ENCODE data around the gene P2RY1. TPM values are rescaled to one million over a fixed set of nuclear protein-coding genes. Genes with fewer than 3 reads are reported as not detected.
"Not testable (repeated sequence)": the region's sequence is repeated elsewhere in the genome, so short reads cannot be mapped to it uniquely, and the experiment has no call there.

The P2RY1 gene
- total RNA-seq, 1 donor from 2014 or later, result 0.58 TPM

DNA sequence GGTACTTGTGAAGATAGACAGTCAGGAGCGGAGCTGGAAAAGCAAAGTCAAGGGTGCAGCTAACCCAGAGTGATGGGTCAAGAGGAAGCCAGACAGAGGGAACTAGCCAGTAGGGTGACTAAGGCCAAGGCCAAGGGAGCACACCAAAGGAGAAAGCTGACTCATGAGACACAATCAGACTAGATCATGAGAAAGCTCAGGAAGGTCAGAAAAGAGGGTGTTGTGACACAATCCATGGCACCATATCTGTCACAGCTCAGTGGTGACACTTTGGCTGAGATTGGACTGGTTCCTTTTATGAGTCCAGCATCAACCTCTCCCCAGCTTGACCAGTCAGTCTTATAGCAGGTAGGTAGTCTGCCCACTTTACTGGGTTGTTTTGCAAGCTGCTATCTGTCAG, 22.2 kb downstream of the P2RY1 start:
- TF ChIP-seq, protein P1, sequence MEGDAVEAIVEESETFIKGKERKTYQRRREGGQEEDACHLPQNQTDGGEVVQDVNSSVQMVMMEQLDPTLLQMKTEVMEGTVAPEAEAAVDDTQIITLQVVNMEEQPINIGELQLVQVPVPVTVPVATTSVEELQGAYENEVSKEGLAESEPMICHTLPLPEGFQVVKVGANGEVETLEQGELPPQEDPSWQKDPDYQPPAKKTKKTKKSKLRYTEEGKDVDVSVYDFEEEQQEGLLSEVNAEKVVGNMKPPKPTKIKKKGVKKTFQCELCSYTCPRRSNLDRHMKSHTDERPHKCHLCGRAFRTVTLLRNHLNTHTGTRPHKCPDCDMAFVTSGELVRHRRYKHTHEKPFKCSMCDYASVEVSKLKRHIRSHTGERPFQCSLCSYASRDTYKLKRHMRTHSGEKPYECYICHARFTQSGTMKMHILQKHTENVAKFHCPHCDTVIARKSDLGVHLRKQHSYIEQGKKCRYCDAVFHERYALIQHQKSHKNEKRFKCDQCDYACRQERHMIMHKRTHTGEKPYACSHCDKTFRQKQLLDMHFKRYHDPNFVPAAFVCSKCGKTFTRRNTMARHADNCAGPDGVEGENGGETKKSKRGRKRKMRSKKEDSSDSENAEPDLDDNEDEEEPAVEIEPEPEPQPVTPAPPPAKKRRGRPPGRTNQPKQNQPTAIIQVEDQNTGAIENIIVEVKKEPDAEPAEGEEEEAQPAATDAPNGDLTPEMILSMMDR (IDR thresholded peaks at IDR 0.05; ENCODE audit: insufficient read depth, low read length, poor library complexity, severe bottlenecking), result no peak
- Histone ChIP-seq H3K27me3 (ENCODE audit: control insufficient read depth, insufficient read depth, low read length) (no peaks in the 10 kb centered on the region), H3K36me3 (ENCODE audit: control insufficient read depth, insufficient read depth, low read length) (no peaks in the 10 kb centered on the region), H3K4me3 (ENCODE audit: low read depth, low read length) (no peak overlapping the region)
- DNase-seq (ENCODE audit: low read depth), result no peak

DNA sequence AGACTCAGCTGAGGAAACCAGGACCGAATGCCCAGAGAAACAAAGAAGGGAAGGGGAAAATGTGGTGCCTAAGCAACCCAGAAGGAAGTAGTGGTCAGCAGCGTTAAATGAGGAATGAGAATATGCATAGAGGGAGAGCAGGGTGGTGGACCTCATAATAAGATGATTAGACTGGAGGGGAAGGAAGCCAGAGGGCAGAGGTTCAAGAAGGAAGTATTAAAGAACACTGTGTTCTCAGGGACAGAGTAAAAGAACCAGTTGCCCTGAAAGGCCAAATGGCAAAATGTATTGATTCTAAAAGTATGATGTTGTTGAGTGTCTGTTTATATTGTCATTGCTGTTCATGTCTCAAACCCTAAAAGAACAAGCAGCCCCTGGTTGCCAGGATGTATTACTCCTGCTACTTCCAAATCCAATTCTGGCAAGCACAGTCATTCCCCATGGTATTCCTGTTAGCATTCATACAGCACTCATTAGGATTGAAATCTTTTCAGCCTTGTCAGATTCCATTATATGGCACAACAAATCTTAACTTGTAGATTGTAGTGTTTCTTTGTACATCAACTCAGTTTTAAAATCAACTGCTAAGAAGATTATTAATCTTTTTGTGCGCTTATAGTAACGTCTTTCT, 23.4 kb downstream of the P2RY1 start:
- Histone ChIP-seq H3K36me3 (ENCODE audit: control insufficient read depth, insufficient read depth, low read length) (no peaks in the 10 kb centered on the region), H3K27me3 (ENCODE audit: control insufficient read depth, insufficient read depth, low read length) (no peaks in the 10 kb centered on the region), H3K4me3 (ENCODE audit: low read depth, low read length) (no peak overlapping the region)
- no peak for DNase-seq (ENCODE audit: low read depth)
- TF ChIP-seq, protein P1 (IDR thresholded peaks at IDR 0.05; ENCODE audit: insufficient read depth, low read length, poor library complexity, severe bottlenecking), result no peak

DNA sequence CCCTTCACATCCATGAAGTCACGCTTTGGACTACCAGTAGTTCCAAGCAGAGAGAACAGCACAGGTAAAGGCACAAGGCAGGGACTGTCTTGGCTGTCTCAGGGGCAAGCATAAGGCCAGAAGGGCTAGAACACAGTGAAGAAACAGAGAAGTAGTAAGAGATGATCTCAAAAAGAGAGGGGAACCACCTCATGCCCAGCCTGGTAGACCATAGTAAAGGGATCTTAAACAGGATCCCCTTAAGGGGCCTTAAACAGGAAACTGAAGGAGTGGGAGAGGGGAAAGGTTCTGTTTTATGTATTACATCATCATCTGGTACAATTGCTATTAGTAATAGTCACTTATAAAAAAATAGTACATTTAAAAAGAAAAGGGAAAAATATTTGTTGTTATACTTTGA, 25.8 kb downstream of the P2RY1 start:
- Histone ChIP-seq H3K27me3 (ENCODE audit: control insufficient read depth, insufficient read depth, low read length) (no peaks in the 10 kb centered on the region), H3K36me3 (ENCODE audit: control insufficient read depth, insufficient read depth, low read length) (no peaks in the 10 kb centered on the region), H3K4me3 (ENCODE audit: low read depth, low read length) (no peak overlapping the region)
- TF ChIP-seq, protein P1 (IDR thresholded peaks at IDR 0.05; ENCODE audit: insufficient read depth, low read length, poor library complexity, severe bottlenecking), result no peak
- DNase-seq (ENCODE audit: low read depth), result no peak

DNA sequence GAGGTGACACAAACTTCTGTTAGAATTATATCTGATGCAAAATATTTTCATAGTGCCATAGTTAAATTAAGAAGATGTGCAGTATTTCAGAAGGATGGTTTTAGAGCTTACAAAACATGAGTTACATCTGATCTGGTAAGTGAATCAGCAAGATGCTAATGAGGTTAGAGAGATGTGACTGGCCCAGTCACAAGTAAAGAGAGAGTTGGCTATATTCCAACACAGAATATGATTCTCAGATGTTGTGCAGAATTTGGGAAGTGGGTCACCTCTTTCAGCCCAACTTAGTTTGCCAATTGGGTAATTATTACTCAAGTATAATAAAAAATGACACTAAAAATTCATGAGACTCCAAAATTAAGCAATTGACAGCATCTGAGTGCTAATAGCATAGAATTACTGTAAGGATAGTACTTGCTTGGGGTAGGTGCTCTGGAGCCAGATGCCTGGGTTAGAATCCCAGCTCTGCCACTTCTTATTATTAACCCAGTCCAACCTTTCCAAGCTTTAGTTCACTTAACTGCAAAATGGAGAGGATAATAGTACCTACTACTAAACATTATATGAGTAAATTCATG, 30.8 kb downstream of the P2RY1 start:
- Histone ChIP-seq H3K27me3 (ENCODE audit: control insufficient read depth, insufficient read depth, low read length) (no peaks in the 10 kb centered on the region), H3K4me3 (ENCODE audit: low read depth, low read length) (no peak overlapping the region), H3K36me3 (ENCODE audit: control insufficient read depth, insufficient read depth, low read length) (no peaks in the 10 kb centered on the region)
- DNase-seq (ENCODE audit: low read depth), result no peak
- TF ChIP-seq, protein P1 (IDR thresholded peaks at IDR 0.05; ENCODE audit: insufficient read depth, low read length, poor library complexity, severe bottlenecking), result no peak

DNA sequence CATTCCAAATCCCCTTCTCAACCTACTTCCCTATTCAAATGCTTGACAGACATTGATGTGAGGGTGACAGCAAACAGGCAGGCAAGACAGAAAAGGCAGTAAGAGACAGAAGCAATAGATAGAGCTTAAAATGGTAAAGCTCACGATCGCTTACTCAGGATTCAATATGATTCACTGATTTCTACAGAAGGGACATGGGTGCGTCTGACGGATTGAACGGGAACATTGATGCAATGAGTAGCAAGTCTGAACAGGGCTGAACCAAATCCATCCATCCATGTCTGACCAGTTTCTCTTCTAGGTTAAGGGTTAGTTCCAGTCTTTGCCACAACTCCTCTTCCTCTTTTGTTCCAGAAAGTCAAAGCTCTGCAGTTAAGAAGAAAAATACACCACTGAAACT, 35.1 kb downstream of the P2RY1 start:
- TF ChIP-seq, protein P1 (IDR thresholded peaks at IDR 0.05; ENCODE audit: insufficient read depth, low read length, poor library complexity, severe bottlenecking), result no peak
- Histone ChIP-seq H3K27me3 (ENCODE audit: control insufficient read depth, insufficient read depth, low read length) (no peaks in the 10 kb centered on the region), H3K4me3 (ENCODE audit: low read depth, low read length) (no peak overlapping the region), H3K36me3 (ENCODE audit: control insufficient read depth, insufficient read depth, low read length) (no peaks in the 10 kb centered on the region)
- no peak for DNase-seq (ENCODE audit: low read depth)

DNA sequence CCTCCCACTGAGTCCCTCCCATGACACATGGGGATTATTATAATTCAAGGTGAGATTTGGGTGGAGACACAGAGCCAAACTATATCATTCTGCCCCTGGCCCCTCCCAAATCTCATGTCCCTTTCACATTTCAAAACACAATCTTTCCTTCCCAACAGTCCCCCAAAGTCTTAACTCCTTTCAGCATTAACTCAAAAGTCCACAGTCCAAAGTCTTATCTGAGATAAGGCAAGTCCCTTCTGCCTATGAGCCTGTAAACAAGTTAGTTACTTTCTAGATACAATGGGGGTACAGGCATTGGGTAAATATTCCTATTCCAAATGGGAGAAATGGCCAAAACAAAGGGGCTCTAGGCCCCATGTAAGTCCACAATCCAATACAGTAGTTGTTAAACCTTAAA, 38.4 kb downstream of the P2RY1 start:
- H3K36me3 ChIP-seq (ENCODE audit: control insufficient read depth, insufficient read depth, low read length); DNase-seq (ENCODE audit: low read depth); H3K27me3 ChIP-seq (ENCODE audit: control insufficient read depth, insufficient read depth, low read length); H3K4me3 ChIP-seq (ENCODE audit: low read depth, low read length): not testable (repeated sequence)

Measured in kidney epithelial cell (primary cell).